ENCODE results near the gene DFFA. TPM values are rescaled to one million over a fixed set of nuclear protein-coding genes. Genes with fewer than 3 reads are reported as not detected.
A peak's percentile ranks its signal among the peaks of the same experiment; 100 is the strongest.

DFFA gene
- 37.5 TPM for polyA plus RNA-seq

- Mint-ChIP-seq H3K36me3 (peaks cover 4% of the 10 kb centered on the region), H3K27ac (peak within 1 kb of the TSS; percentile 75 to 96 (median 94)), H3K9me3 (no peaks in the 10 kb centered on the region), H3K4me3 (peak within 1 kb of the TSS; percentile 90 to 99 (median 96)), H3K27me3 (no peaks in the 10 kb centered on the region), H3K4me1 (peaks cover 28 to 40% (median 34%) of the 10 kb centered on the region in 3 donors)
Measured at GRCh38 chr1:10472220-10473144, at the start of gene DFFA. Gene DFFA, minus strand, starts transcription at chr1:10472529. Its CDS starts 71 bp downstream, at chr1:10472458.

GRCh38 chr1:10521537-10522157 lies 49.3 kb upstream of the DFFA start:
- Mint-ChIP-seq H3K36me3 (peaks cover 2% of the 10 kb centered on the region), H3K9me3 (no peaks in the 10 kb centered on the region), H3K27me3 (no peaks in the 10 kb centered on the region), H3K4me3 (no peak overlapping the region), H3K27ac (no peak overlapping the region), H3K4me1 (peaks cover 10 to 11% (median 10%) of the 10 kb centered on the region in 3 donors)

GRCh38 chr1:10520952-10521351 lies 48.6 kb upstream of the DFFA start:
- Mint-ChIP-seq H3K4me1 (peaks cover 10 to 14% (median 10%) of the 10 kb centered on the region in 3 donors), H3K36me3 (peaks cover 2% of the 10 kb centered on the region), H3K4me3 (no peak overlapping the region), H3K27ac (peak overlapping the region in 1 of 3 donors; percentile 57), H3K27me3 (no peaks in the 10 kb centered on the region), H3K9me3 (no peaks in the 10 kb centered on the region)

- Mint-ChIP-seq H3K27me3 (no peaks in the 10 kb centered on the region), H3K27ac (peak overlapping the region in 1 of 3 donors; percentile 57), H3K4me1 (peaks cover 10 to 19% (median 10%) of the 10 kb centered on the region in 3 donors), H3K9me3 (no peaks in the 10 kb centered on the region), H3K36me3 (peaks cover 2% of the 10 kb centered on the region), H3K4me3 (no peak overlapping the region)
Measured at GRCh38 chr1:10520497-10520896, 48.2 kb upstream of the DFFA start.

GRCh38 chr1:10519016-10519417 lies 46.7 kb upstream of the DFFA start:
- no peaks in the 10 kb centered on the region for H3K9me3 Mint-ChIP-seq
- peaks cover 2% of the 10 kb centered on the region for H3K36me3 Mint-ChIP-seq
- H3K27me3 Mint-ChIP-seq = no peaks in the 10 kb centered on the region
- H3K27ac Mint-ChIP-seq = peak overlapping the region in 1 of 3 donors; percentile 5
- peaks cover 11 to 20% (median 15%) of the 10 kb centered on the region in 3 donors for H3K4me1 Mint-ChIP-seq
- no peak overlapping the region for H3K4me3 Mint-ChIP-seq

- peak overlapping the region in 1 of 3 donors; percentile 66 for H3K27ac Mint-ChIP-seq
- no peak overlapping the region for H3K4me3 Mint-ChIP-seq
- H3K36me3 Mint-ChIP-seq = peaks cover 4% of the 10 kb centered on the region
- no peaks in the 10 kb centered on the region for H3K9me3 Mint-ChIP-seq
- H3K4me1 Mint-ChIP-seq = peaks cover 13 to 22% (median 21%) of the 10 kb centered on the region in 3 donors
- no peaks in the 10 kb centered on the region for H3K27me3 Mint-ChIP-seq
Measured at GRCh38 chr1:10517677-10517982, 45.3 kb upstream of the DFFA start.

- Mint-ChIP-seq H3K9me3 (no peaks in the 10 kb centered on the region), H3K27ac (no peak overlapping the region), H3K4me3 (no peak overlapping the region), H3K36me3 (peaks cover 4% of the 10 kb centered on the region), H3K27me3 (no peaks in the 10 kb centered on the region), H3K4me1 (peaks cover 13 to 22% (median 21%) of the 10 kb centered on the region in 3 donors)
Measured at GRCh38 chr1:10516925-10517676, 44.8 kb upstream of the DFFA start.

- Mint-ChIP-seq H3K36me3 (peaks cover 4% of the 10 kb centered on the region), H3K27me3 (no peaks in the 10 kb centered on the region), H3K27ac (peak overlapping the region in 1 of 3 donors; percentile 43), H3K9me3 (no peaks in the 10 kb centered on the region), H3K4me1 (peaks cover 15 to 24% (median 18%) of the 10 kb centered on the region in 3 donors), H3K4me3 (peak overlapping the region in 1 of 4 donors; percentile 43)
Measured at GRCh38 chr1:10515976-10516750, 43.8 kb upstream of the DFFA start.

- Mint-ChIP-seq H3K9me3 (no peaks in the 10 kb centered on the region), H3K36me3 (peaks cover 1% of the 10 kb centered on the region), H3K4me1 (peaks cover 16 to 29% (median 25%) of the 10 kb centered on the region in 3 donors), H3K4me3 (peak overlapping the region in 1 of 4 donors; percentile 37), H3K27me3 (no peaks in the 10 kb centered on the region), H3K27ac (peak overlapping the region in 1 of 3 donors; percentile 43)
Measured at GRCh38 chr1:10515301-10515975, 43.1 kb upstream of the DFFA start.

- Mint-ChIP-seq H3K27me3 (no peaks in the 10 kb centered on the region), H3K9me3 (no peaks in the 10 kb centered on the region), H3K4me3 (no peak overlapping the region), H3K36me3 (peaks cover 1% of the 10 kb centered on the region), H3K27ac (no peak overlapping the region), H3K4me1 (peaks cover 19 to 34% (median 26%) of the 10 kb centered on the region in 3 donors)
Measured at GRCh38 chr1:10514490-10515235, 42.3 kb upstream of the DFFA start.

- no peaks in the 10 kb centered on the region for H3K9me3 Mint-ChIP-seq
- H3K4me3 Mint-ChIP-seq = peak overlapping the region in 1 of 4 donors; percentile 35
- peak overlapping the region in 1 of 3 donors; percentile 54 for H3K27ac Mint-ChIP-seq
- H3K4me1 Mint-ChIP-seq = peaks cover 18 to 33% (median 25%) of the 10 kb centered on the region in 3 donors
- peaks cover 1% of the 10 kb centered on the region for H3K36me3 Mint-ChIP-seq
- H3K27me3 Mint-ChIP-seq = no peaks in the 10 kb centered on the region
Measured at GRCh38 chr1:10513199-10513598, 40.9 kb upstream of the DFFA start.

GRCh38 chr1:10511494-10511885 lies 39.2 kb upstream of the DFFA start:
- no peaks in the 10 kb centered on the region for H3K27me3 Mint-ChIP-seq
- peak overlapping the region in 1 of 4 donors; percentile 76 for H3K4me3 Mint-ChIP-seq
- no peaks in the 10 kb centered on the region for H3K9me3 Mint-ChIP-seq
- peaks cover 1% of the 10 kb centered on the region for H3K36me3 Mint-ChIP-seq
- peak overlapping the region in 1 of 3 donors; percentile 82 for H3K27ac Mint-ChIP-seq
- H3K4me1 Mint-ChIP-seq = peaks cover 23 to 38% (median 29%) of the 10 kb centered on the region in 3 donors

Data from IgD-negative memory B cell (primary cell).